Endothelial cell of umbilical vein (primary cell): ENCODE results near the gene ENPP4.

ENCODE experiments used
- POLR2A ChIP-seq: IDR thresholded peaks from 2 replicates; pipeline ENCODE4 v1.6.1; 2012; ENCODE audit warnings: low read depth, mild to moderate bottlenecking, control low read depth, low read length
- POLR2AphosphoS5 ChIP-seq: IDR thresholded peaks from 2 replicates; pipeline ENCODE4 v1.6.1; 2012; ENCODE audit warnings: low read depth, mild to moderate bottlenecking, control low read depth, low read length, moderate library complexity; ENCODE audit not compliant: insufficient read depth
- TF ChIP-seq, protein P1 (sequence below): IDR thresholded peaks from 2 replicates; pipeline ENCODE4 v1.6.1; 2011; ENCODE audit not compliant: insufficient read depth, insufficient read length
- TF ChIP-seq, protein P2 (sequence below), 2 donors: IDR thresholded peaks; 1 replicate in 1 of 2; 2 replicates in 1 of 2; pipeline ENCODE4 v1.5.1; 2011; ENCODE audit warnings: low read length in 2 of 2, mild to moderate bottlenecking in 2 of 2, moderate library complexity in 2 of 2, control low read depth in 1 of 2, inconsistent platforms in 1 of 2, low read depth in 1 of 2; ENCODE audit not compliant: insufficient read depth in 1 of 2; ENCODE audit errors: extremely low read depth in 1 of 2

DNA sequence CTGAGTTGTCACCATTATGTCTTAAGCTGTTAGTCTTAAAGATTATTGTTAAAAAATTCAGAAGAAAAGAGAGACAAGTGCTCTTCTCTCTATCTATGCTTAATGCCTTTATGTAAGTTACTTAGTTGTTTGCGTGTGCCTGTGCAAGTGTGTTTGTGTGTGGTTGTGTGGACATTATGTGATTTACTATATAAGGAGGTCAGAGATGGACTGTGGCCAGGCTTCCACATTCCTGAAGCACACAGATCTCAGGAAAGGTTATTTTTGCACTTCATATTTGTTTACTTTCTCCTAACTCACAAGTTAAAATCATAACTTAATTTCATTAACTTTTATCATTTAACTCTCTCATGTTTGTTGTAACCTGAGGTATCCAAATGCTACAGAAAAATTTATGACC is 14.5 kb downstream of the ENPP4 start:
- TF ChIP-seq, protein P1, sequence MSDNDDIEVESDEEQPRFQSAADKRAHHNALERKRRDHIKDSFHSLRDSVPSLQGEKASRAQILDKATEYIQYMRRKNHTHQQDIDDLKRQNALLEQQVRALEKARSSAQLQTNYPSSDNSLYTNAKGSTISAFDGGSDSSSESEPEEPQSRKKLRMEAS = no peak
- no peak for TF ChIP-seq POLR2AphosphoS5
- TF ChIP-seq POLR2A = no peak
- TF ChIP-seq, protein P2, sequence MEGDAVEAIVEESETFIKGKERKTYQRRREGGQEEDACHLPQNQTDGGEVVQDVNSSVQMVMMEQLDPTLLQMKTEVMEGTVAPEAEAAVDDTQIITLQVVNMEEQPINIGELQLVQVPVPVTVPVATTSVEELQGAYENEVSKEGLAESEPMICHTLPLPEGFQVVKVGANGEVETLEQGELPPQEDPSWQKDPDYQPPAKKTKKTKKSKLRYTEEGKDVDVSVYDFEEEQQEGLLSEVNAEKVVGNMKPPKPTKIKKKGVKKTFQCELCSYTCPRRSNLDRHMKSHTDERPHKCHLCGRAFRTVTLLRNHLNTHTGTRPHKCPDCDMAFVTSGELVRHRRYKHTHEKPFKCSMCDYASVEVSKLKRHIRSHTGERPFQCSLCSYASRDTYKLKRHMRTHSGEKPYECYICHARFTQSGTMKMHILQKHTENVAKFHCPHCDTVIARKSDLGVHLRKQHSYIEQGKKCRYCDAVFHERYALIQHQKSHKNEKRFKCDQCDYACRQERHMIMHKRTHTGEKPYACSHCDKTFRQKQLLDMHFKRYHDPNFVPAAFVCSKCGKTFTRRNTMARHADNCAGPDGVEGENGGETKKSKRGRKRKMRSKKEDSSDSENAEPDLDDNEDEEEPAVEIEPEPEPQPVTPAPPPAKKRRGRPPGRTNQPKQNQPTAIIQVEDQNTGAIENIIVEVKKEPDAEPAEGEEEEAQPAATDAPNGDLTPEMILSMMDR (IDR thresholded peaks at IDR 0.05; ENCODE audit: extremely low read depth in 1 of 2, insufficient read depth in 1 of 2, low read depth in 1 of 2, low read length in 2 of 2) = no peak
